Stimulated activated naive CD4-positive, alpha-beta T cell (primary cell): ENCODE results near the gene TMX2.

Source experiments
- DNase-seq, 6 experiments: peaks; one replicate each; lab custom pipeline; 2025; lab: John Stamatoyannopoulos, UW

Gene TMX2

GRCh38 chr11:57764972-57765371, 52.6 kb downstream of the TMX2 start:
- DNase-seq, result no peak

- no peak for DNase-seq
Measured at GRCh38 chr11:57770793-57771192, 58.4 kb downstream of the TMX2 start.

DNA sequence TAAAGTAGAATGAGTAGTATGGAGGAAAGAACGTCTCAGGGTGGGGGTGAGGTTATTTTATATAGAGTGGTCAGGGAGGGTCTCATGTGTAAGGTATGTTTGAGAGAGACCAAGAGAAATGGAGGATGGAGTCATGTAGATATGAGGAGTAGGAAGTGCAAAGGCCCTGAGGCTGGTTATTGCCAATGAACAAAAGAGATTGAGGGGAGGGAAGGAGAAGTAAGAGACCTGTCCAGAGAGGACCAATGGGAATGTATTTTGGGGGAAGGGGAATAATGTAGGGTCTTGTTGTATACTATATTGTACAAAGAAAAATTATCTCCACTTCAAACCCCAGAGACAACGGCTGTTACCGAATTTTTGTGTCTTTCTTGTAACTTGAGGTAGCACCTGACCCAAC, 59.0 kb downstream of the TMX2 start:
- no peak for DNase-seq

GRCh38 chr11:57772562-57772961, 60.2 kb downstream of the TMX2 start:
- DNase-seq, result no peak

- no peak for DNase-seq
Measured at GRCh38 chr11:57773026-57773598, 60.7 kb downstream of the TMX2 start.

DNA sequence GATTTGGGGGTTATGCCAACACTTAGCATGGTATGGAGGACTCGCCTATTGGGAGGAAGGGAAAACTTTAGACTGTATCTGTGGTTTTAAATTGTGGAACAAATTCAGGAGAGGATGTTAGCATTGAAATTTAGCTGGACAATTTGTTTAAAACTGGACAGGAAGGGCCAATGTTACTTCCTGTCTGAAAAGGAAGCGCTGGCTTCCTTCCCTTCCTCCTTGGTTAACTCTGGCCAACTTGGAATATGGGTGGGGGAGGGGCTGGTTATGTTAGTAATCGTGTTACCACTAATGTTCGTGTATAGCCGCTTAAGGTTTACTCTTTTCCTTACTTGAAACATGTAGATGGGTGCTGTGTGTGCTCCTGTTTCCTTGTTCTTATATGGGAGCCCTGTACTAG, 63.1 kb downstream of the TMX2 start:
- no peak for DNase-seq

- DNase-seq, result no peak
Measured at GRCh38 chr11:57776031-57776521, 63.7 kb downstream of the TMX2 start.

DNA sequence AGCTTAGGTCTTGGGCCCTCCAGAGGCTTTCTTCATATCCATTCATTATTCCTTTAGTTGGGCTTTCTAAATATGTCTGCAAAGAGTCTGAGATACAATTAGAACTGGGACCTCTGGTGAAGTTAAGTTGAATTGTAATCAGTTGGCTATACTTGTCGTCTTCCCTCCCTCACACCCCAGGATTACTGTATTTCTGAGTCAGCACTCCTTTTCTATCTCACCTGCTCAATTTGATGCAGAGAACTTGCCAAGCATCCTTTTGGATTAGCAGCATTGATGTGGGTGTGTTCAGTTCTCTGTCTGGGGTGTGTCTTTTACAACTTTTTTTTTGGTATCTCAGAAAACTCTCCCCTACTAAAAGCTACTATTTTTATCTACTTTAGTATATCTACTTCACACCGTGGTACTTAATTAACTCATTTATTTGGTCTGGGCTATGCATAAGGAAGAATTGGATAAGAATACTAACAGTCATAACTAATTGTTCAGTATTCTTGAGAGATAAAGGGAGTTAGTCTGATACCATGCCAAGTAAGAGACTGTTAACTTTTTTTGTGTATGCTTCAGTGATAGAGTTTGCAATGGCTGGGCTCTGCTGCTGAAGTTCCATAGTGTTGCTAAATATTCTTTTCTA, 64.3 kb downstream of the TMX2 start:
- DNase-seq, result no peak

- no peak for DNase-seq
Measured at GRCh38 chr11:57777969-57778317, 65.5 kb downstream of the TMX2 start.

- DNase-seq, result no peak
Measured at GRCh38 chr11:57778318-57779037, 66.1 kb downstream of the TMX2 start.

GRCh38 chr11:57779276-57779675, 66.9 kb downstream of the TMX2 start:
- no peak for DNase-seq

DNA sequence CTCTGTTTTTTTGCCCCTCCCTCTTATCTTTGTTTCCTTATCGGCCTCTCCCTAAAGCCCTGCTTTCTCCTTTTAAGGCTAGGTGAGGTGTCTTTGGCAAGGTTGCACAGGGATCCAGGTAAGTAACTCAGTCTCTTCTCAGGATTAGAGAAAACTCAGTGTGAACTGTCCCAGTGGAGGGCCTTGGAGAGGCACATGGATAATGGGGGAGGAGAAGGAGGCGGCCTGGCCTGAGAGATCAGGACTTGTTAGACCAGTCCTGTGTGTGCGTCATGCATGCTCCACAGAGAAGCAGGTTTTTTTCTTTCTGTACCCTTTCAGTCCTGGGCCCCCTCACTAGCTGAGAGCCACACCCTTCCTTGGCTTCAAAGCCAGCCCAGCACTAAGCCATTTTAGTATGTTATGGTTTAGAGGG, 69.1 kb downstream of the TMX2 start:
- DNase-seq, result no peak

GRCh38 chr11:57785072-57785471, 72.7 kb downstream of the TMX2 start:
- no peak for DNase-seq

DNA sequence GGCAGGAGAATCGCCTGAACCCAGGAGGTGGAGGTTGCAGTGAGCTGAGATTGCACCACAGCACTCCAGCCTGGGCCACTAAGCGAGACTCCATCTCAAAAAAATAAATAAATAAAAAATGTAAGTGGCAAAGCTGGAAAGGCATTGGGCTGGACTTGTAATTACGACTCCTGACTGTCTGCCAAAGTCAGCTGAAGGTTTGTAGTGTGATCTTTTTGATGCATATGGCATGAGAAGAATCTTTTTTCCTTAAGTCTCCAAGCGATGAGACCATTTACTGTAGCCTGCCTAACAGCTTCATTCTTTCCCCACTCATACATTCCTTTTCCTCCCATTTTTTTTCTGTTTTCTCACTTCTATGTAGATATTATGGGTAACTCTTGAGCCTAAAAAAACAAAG, 74.0 kb downstream of the TMX2 start:
- no peak for DNase-seq

DNA sequence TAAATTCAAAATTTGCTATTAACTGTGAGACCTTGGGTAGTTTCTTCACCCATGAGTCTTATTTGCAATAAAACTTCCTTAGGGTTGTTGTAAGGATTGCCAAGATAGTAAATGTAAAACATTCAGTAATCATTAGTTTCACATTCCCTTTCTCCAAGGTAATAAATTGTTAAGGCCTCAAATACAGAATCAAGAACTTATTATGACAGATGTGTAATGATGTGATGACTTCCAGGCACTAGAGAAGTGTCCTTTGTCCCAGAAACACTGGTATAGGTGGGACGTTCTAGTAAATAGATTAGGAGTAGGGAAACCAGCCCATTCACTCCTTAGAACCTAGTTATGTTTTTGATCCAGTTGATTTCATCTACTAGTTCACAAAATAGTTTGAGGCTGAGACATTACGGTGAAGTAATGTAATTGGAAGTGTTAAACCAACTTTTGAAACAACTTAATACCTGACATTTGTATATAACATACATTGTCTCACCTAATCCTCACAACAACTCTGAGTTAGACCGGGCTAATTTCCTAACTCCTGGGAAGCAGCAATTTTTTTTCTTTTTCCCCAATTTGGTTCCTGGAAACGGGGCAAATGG, 74.7 kb downstream of the TMX2 start:
- no peak for DNase-seq

DNA sequence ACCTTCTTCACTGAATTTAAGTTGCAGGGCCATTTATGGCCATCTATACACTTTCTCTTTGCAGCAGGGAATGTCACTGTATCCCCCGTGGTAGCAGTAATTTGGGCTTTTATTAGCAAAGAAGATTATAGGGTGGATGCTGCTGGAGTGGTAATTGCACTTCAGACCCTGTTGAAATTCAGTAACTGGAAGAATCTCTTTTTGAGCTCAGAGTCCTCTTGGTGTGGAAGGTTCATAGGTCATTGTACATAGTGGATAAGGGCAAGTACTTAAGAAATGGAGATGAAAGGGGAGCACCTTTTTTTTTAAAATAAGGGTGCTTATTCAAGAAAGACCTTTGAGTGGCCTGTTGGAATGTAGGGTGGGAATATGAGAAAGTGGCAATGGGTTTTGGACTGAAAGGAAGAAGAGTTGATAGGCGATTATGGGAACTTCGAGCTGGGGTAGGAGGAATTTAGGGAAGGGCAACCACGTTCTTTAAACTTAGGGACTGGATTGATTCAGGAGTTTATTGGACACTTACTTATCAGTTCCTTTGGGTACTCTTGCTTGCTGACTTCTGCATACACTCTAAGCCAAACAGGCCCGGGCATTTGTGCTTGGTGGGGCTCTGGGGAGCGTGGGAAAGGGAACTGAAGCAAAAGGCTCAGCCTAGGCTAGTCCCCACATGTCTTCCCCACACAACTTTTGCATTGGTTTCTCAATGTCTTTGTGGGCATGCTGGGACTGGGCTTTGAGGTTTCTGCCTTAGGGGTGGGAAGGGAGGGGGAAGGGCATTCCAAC, 75.7 kb downstream of the TMX2 start:
- DNase-seq, result no peak

DNA sequence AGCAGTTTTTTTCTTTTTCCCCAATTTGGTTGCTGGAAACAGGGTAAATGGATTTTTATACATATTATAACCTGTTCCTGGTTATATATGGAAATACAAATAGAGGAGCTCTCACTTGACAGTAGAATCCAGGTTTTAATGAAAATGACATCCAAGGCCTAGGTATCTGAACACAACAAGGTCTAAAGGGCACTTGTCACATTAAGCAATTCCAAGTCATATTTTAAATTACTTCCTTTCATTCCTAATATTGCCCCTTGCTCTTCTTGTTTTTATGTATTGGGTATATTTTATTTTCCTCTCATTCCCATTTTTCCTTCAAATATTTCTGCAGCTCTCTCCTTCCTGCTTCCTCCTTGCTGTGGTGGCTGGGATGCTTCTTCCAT, 76.3 kb downstream of the TMX2 start:
- no peak for DNase-seq
